Measurements from ENCODE around the gene RAB22A. TPM values are rescaled to one million over a fixed set of nuclear protein-coding genes. Genes with fewer than 3 reads are reported as not detected.

Gene RAB22A
- total and polyA plus RNA-seq, 8 donors = 3.1 to 10.1 (median 7.1) TPM

DNA sequence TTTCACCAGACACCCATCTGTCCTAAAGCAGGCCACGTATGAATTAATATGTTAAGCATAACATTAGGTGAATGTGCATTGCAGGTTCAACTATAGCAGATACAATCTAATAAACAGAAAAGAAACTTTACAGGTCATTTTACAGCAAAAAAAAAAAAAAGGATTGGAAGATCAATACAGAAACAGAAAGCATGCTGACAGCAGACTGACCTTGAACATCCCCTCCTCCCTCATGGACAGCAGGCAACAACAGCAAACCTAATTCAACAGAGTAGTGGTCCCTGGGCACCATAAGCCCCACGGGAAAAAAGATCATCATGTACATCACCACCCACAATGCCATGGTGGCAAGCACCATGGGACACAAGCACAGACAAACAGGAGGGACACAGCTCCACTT lies 12.1 kb upstream of the RAB22A start:
- no peak for ATAC-seq
- WGBS, 2 donors = 46 to 58% methylated on average over 2 of the region's 2 CpGs
- H3K27ac ChIP-seq = no peak overlapping the region
- DNase-seq = no peak
- no peaks in the 10 kb centered on the region for H3K9me3 ChIP-seq
- no peak overlapping the region for H3K4me3 ChIP-seq
- H3K27me3 ChIP-seq = no peaks in the 10 kb centered on the region
- no peak for FAIRE-seq
- no peaks in the 10 kb centered on the region for H3K4me1 ChIP-seq
- TF ChIP-seq, protein P1, sequence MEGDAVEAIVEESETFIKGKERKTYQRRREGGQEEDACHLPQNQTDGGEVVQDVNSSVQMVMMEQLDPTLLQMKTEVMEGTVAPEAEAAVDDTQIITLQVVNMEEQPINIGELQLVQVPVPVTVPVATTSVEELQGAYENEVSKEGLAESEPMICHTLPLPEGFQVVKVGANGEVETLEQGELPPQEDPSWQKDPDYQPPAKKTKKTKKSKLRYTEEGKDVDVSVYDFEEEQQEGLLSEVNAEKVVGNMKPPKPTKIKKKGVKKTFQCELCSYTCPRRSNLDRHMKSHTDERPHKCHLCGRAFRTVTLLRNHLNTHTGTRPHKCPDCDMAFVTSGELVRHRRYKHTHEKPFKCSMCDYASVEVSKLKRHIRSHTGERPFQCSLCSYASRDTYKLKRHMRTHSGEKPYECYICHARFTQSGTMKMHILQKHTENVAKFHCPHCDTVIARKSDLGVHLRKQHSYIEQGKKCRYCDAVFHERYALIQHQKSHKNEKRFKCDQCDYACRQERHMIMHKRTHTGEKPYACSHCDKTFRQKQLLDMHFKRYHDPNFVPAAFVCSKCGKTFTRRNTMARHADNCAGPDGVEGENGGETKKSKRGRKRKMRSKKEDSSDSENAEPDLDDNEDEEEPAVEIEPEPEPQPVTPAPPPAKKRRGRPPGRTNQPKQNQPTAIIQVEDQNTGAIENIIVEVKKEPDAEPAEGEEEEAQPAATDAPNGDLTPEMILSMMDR (IDR thresholded peaks at IDR 0.05) = no peak
- intact Hi-C loops (cut with DNase I) = no loop called here
- H3K36me3 ChIP-seq = no peaks in the 10 kb centered on the region

DNA sequence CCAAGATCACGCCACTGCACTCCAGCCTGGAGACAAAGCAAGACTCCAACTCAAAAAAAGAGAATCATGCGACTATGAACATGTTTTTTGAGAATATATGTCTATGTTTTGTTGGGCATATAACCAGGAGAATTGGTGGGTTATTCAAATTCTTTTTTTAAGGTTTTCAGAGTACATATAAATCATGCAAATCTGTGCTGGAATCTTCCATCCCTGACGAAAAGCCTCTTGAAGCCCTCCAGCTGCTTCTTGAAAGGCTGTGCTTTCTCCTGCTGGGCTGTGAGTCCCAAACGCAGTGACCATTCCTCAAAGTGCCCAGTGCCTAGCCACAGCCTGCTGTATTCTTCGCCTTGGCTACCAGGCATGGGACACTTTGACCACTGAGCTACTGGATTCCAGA lies 9.2 kb upstream of the RAB22A start:
- FAIRE-seq (no peak), ATAC-seq (no peak), DNase-seq (no peak)
- intact Hi-C loops (cut with DNase I) = no loop called here
- H3K36me3 ChIP-seq = no peaks in the 10 kb centered on the region
- 88 to 94% methylated on average over 5 of the region's 5 CpGs for WGBS, 2 donors
- TF ChIP-seq, protein P1 (IDR thresholded peaks at IDR 0.05) = no peak
- H3K27me3 ChIP-seq = no peaks in the 10 kb centered on the region
- no peak overlapping the region for H3K4me3 ChIP-seq
- no peaks in the 10 kb centered on the region for H3K9me3 ChIP-seq
- H3K27ac ChIP-seq = no peak overlapping the region
- no peaks in the 10 kb centered on the region for H3K4me1 ChIP-seq

DNA sequence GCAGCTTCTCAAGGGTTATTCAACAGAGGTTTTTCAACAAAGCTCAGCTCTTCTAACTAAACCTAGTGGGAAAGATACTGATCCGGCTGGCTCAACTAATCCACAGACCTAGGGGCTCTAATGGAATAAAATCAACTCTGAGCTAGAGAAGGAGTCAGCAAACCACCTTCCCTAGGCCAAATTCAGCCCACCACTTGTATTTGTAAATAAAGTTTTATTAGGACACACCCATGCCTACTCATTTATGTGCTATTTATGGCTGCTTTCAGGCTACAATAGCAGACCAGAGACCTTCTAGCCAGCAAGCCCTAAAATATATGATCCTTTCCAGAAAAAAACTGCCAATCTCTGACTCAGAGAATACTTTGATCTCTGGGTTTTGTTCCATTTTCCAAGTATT lies 6.0 kb upstream of the RAB22A start:
- ATAC-seq = no peak

GRCh38 chr20:58305061-58305460 lies 4.5 kb upstream of the RAB22A start:
- no peak overlapping the region for H3K4me3 ChIP-seq
- DNase-seq = no peak
- TF ChIP-seq, protein P1 (IDR thresholded peaks at IDR 0.05) = no peak
- H3K27me3 ChIP-seq = no peaks in the 10 kb centered on the region
- WGBS, 2 donors = 96 to 100% methylated on average over 1 of the region's 1 CpG
- peaks cover 0 to 3% (median 0%) of the 10 kb centered on the region in 3 donors for H3K4me1 ChIP-seq
- no peak for FAIRE-seq
- intact Hi-C loops (cut with DNase I) = no loop called here
- no peak overlapping the region for H3K27ac ChIP-seq
- no peak for ATAC-seq
- no peaks in the 10 kb centered on the region for H3K36me3 ChIP-seq
- no peaks in the 10 kb centered on the region for H3K9me3 ChIP-seq

More for the DNA sequence above, 6.0 kb upstream of the RAB22A start:
- 95 to 100% methylated on average over 1 of the region's 1 CpG for WGBS, 2 donors
- Histone ChIP-seq H3K36me3 (no peaks in the 10 kb centered on the region), H3K9me3 (no peaks in the 10 kb centered on the region), H3K27me3 (no peaks in the 10 kb centered on the region), H3K4me3 (no peak overlapping the region), H3K27ac (no peak overlapping the region), H3K4me1 (peaks cover 0 to 3% (median 0%) of the 10 kb centered on the region in 3 donors)
- FAIRE-seq (no peak), DNase-seq (no peak)
- intact Hi-C loops (cut with DNase I) = no loop called here
- TF ChIP-seq, protein P1 (IDR thresholded peaks at IDR 0.05) = no peak

GRCh38 chr20:58306421-58307261 lies 2.9 kb upstream of the RAB22A start:
- ATAC-seq = peak in 2 of 4 donors; percentile 6 to 26
- Histone ChIP-seq H3K27me3 (no peaks in the 10 kb centered on the region), H3K4me3 (no peak overlapping the region), H3K9me3 (no peaks in the 10 kb centered on the region), H3K27ac (peak overlapping the region in 2 of 4 donors; percentile 25 to 29), H3K36me3 (no peaks in the 10 kb centered on the region), H3K4me1 (peaks cover 0 to 3% (median 0%) of the 10 kb centered on the region in 3 donors)
- intact Hi-C loops (cut with DNase I) = no loop called here
- WGBS, 2 donors = 70 to 71% methylated on average over 11 of the region's 11 CpGs
- FAIRE-seq = no peak
- peak in 1 of 6 donors; percentile 45 for DNase-seq
- TF ChIP-seq, protein P1 (IDR thresholded peaks at IDR 0.05) = no peak

Measured in pancreas (tissue), 10 donors.